ENCODE measurements around the gene APC2.

Gene APC2

DNA sequence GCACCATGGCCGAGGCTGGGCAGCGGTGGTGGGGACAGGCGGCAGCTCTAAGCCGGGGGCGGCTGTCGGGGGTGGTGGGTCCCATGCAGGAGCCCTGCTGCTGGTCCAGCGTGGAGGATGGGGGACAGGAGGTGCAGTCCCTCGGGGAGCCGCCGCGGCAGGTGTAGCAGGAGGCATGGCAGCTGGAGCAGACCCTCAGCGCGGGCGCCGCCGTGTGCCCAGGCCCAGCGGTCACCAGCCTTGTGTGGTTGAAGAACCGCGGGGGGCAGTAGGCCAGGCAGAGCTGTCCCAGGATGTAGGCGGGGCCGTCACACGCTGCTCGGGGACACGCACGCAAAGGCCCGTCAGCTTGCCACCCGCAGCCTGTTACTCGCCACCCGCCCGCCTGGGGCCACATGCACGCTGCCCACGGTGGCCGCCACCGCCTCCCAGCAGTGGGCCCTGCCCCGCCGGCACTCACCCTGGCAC, 32.0 kb downstream of the APC2 start:
- TF ChIP-seq, protein P1, sequence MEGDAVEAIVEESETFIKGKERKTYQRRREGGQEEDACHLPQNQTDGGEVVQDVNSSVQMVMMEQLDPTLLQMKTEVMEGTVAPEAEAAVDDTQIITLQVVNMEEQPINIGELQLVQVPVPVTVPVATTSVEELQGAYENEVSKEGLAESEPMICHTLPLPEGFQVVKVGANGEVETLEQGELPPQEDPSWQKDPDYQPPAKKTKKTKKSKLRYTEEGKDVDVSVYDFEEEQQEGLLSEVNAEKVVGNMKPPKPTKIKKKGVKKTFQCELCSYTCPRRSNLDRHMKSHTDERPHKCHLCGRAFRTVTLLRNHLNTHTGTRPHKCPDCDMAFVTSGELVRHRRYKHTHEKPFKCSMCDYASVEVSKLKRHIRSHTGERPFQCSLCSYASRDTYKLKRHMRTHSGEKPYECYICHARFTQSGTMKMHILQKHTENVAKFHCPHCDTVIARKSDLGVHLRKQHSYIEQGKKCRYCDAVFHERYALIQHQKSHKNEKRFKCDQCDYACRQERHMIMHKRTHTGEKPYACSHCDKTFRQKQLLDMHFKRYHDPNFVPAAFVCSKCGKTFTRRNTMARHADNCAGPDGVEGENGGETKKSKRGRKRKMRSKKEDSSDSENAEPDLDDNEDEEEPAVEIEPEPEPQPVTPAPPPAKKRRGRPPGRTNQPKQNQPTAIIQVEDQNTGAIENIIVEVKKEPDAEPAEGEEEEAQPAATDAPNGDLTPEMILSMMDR (IDR thresholded peaks at IDR 0.05), result no peak

DNA sequence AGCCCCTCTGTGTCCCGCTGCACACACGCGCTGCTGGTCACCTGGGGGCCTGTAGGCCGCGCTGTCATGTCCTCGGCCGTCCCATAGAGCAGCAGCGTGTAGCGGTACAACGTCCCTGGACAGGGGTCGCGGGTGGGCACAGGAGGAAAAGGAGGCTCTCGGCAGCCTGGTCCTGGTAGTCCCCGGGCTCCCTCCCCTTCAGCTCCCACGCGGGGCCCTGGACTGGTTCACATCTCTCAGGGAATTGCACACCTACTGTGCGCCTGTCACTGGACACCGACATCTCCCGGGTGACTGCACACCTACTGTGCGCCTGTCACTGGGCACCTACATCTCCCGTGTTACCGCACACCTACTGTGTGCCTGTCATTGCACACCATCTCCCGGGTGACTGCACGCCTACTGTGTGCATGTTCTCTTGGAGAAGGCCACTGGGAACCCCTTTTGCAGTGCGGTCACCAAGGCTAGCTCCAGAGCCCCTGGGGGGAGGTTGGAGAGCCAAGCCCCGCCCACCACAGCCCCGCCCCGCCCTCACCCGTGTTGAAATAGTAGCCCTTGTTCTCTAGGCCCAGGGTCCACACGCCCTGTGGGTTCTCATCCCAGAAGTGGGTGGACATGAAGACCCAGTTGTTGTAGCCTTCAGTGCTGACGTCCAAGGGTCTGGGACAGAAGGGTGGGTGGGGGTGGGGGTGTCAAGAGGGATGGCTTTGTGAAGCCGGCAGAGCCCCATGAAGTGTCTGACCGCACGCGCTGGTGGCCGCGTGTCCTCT, 32.6 kb downstream of the APC2 start:
- TF ChIP-seq, protein P1 (IDR thresholded peaks at IDR 0.05), result no peak

DNA sequence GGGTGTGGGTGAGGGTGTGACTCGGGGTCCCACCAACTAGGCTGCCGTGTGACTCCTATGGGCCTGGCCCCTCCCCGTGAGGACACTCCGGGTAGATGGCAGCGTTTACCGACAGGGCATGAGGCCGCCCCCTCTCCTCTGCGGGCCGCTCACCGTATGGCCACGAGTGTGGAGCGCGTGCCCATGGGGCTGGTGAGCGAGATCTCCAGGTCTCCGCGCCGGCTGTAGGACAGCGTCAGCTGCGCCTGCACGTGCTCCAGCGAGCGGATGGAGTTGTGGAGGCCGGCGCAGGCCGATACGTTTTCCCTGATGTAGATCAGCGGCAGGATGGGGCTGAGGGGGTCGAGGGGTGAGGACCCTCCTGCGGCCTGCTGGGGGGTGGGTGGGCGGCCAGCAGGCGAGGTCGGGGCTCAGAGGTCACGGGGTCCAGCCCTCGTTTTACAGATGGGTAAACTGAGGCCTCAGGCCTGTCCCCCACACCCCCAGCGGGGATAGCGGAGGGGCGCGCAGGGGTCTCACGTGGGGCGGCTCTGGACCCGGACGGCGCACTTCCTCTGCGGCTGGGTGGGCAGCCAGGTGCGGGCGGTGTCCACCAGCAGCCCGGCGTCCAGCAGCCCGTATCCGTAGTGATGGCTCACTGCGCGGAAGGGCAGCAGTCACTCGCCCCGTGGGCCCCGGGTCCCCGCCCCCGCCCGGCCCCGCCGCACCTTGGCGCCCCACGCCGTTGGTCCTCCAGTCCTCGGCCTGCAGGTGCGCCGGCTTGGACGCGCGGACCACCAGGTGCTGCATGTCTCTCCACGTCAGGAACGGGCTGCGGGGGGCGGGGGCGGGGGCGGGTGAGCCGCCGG, 33.4 kb downstream of the APC2 start:
- TF ChIP-seq, protein P1 (IDR thresholded peaks at IDR 0.05), result no peak

- TF ChIP-seq, protein P1 (IDR thresholded peaks at IDR 0.05), result no peak
These were observed 34.1 kb downstream of the APC2 start for GRCh38 chr19:1483979-1484428.

- TF ChIP-seq, protein P1 (IDR thresholded peaks at IDR 0.05), result no peak
These were observed 37.0 kb downstream of the APC2 start for GRCh38 chr19:1486720-1487575.

GRCh38 chr19:1487576-1488281, 37.8 kb downstream of the APC2 start:
- TF ChIP-seq, protein P1 (IDR thresholded peaks at IDR 0.05), result no peak

All from LNCAP (cell line).